MM.1S (cell line): Measurements from ENCODE around the gene GNL2.

Source experiments
- DNase-seq: peaks from one replicate; pipeline ENCODE4 v3.0.0-alpha.2; 2015
- H2AFZ ChIP-seq: fragments of 300-600 bp; sonication (generic); 2 replicates; pipeline ENCODE4 v1.6.0; 2016; ENCODE audit warnings: antibody characterized with exemption, low read length
- H3F3A ChIP-seq: fragments of 300-600 bp; sonication (generic); 2 replicates; pipeline ENCODE4 v1.6.1; 2016; ENCODE audit warnings: mild to moderate bottlenecking, antibody characterized with exemption, low read length, moderate library complexity, mixed read lengths; ENCODE audit not compliant: insufficient read depth
- H3K27ac ChIP-seq: fragments of 300-600 bp; sonication (generic); 2 replicates; pipeline ENCODE4 v1.5.1; 2016; ENCODE audit warnings: mild to moderate bottlenecking, low read length
- H3K27me3 ChIP-seq: fragments of 300-600 bp; sonication (generic); replicated peaks from 2 replicates; pipeline ENCODE4 v1.6.0; 2016; ENCODE audit warnings: low read length; ENCODE audit not compliant: insufficient read depth
- H3K36me3 ChIP-seq: fragments of 300-600 bp; sonication (generic); replicated peaks from 2 replicates; pipeline ENCODE4 v1.6.1; 2016; ENCODE audit warnings: mild to moderate bottlenecking, low read length, mixed read lengths; ENCODE audit not compliant: insufficient read depth
- H3K4me1 ChIP-seq: fragments of 300-600 bp; sonication (generic); 2 replicates; pipeline ENCODE4 v1.6.1; 2016; ENCODE audit warnings: low read length, mixed read lengths
- H3K4me2 ChIP-seq: fragments of 300-600 bp; sonication (generic); 2 replicates; pipeline ENCODE4 v1.6.0; 2016; ENCODE audit warnings: low read depth, low read length
- H3K4me3 ChIP-seq: fragments of 300-600 bp; sonication (generic); 2 replicates; pipeline ENCODE4 v1.5.1; 2016; ENCODE audit warnings: low read length, mixed read lengths
- H3K79me2 ChIP-seq: fragments of 300-600 bp; sonication (generic); 2 replicates; pipeline ENCODE4 v1.6.1; 2016; ENCODE audit warnings: mixed run types, low read length, mixed read lengths
- H3K9ac ChIP-seq: fragments of 300-600 bp; sonication (generic); 2 replicates; pipeline ENCODE4 v1.6.1; 2016; ENCODE audit warnings: low read length, mixed read lengths
- H3K9me2 ChIP-seq: fragments of 300-600 bp; sonication (generic); replicated peaks from 2 replicates; pipeline ENCODE4 v1.6.1; 2016; ENCODE audit warnings: mild to moderate bottlenecking, low read length, mixed read lengths; ENCODE audit not compliant: insufficient read depth
- H3K9me3 ChIP-seq: fragments of 300-600 bp; sonication (generic); replicated peaks from 2 replicates; pipeline ENCODE4 v1.6.1; 2016; ENCODE audit warnings: mild to moderate bottlenecking, low read length, mixed read lengths; ENCODE audit not compliant: insufficient read depth
- H4K20me1 ChIP-seq: fragments of 300-600 bp; sonication (generic); 2 replicates; pipeline ENCODE4 v1.6.1; 2016; ENCODE audit warnings: mild to moderate bottlenecking, low read length, moderate library complexity, mixed read lengths; ENCODE audit not compliant: insufficient read depth
- EZH2 ChIP-seq: fragments of 300-600 bp; sonication (generic); optimal IDR thresholded peaks from 2 replicates; pipeline ENCODE3; 2017; ENCODE audit warnings: low read depth, mild to moderate bottlenecking, antibody characterized with exemption, low read length, mixed read lengths
- EZH2phosphoT487 ChIP-seq: fragments of 300-600 bp; sonication (generic); IDR thresholded peaks from 2 replicates; pipeline ENCODE4 v1.6.1; 2018; ENCODE audit warnings: antibody characterized with exemption, low read length
- TF ChIP-seq, protein P1 (sequence below): fragments of 300-600 bp; sonication (generic); IDR thresholded peaks from 2 replicates; pipeline ENCODE4 v1.5.1; 2016; ENCODE audit warnings: antibody characterized with exemption, low read length, mixed read lengths

The GNL2 gene

DNA sequence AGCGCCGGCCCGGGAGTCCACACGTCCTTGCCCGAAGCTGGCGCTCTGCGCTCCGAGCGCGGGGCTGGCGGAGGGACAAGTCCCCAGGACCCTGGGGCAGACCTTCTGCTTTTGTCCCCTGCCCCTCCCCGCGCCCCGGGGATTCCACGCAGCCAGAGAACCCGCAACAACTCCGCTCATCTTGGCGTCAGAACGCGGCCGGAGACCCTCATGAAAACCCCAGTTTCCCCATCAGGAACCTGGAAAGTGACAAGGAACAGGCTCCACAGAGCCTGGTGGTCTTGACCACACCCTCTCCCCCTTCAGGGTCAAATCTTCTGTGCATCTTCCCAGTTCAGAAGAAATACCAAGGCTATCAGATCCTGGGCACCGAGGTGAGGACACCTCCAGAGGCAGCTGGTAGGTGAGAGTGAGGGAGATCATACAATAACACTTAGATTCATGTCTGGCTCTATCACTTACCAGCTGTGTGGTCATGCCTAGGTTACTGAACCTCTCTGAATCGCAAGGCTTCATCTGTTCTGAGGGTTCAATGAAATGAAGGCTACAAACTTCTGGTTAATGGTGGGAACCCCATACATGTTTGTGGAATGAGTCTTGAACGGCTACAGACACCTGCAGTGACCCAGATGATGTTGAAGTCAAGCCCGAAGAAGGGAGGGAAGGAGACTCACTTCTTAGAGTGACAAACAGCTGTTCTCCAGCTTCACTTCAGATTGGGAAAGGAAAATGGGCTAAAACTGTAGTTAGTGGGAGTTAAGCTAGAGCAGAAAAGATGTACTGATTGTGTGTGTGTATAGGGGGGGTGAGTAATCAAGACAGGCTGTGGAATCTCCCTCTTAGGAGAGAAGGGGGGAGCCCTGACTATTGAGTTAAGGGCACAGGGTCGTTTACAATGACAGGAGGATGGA lies 39.5 kb upstream of the GNL2 start:
- no peaks in the 10 kb centered on the region for H3K9me3 ChIP-seq
- H3K4me2 ChIP-seq = no peak overlapping the region
- H3K4me3 ChIP-seq = no peak overlapping the region
- H3K9me2 ChIP-seq = no peaks in the 10 kb centered on the region
- no peaks in the 10 kb centered on the region for H3F3A ChIP-seq
- H3K79me2 ChIP-seq = no peaks in the 10 kb centered on the region
- no peak for DNase-seq
- H3K27me3 ChIP-seq = peaks cover 61% of the 10 kb centered on the region
- H3K36me3 ChIP-seq = no peaks in the 10 kb centered on the region
- TF ChIP-seq EZH2phosphoT487 (no peak), EZH2 (no peak)
- TF ChIP-seq, protein P1, sequence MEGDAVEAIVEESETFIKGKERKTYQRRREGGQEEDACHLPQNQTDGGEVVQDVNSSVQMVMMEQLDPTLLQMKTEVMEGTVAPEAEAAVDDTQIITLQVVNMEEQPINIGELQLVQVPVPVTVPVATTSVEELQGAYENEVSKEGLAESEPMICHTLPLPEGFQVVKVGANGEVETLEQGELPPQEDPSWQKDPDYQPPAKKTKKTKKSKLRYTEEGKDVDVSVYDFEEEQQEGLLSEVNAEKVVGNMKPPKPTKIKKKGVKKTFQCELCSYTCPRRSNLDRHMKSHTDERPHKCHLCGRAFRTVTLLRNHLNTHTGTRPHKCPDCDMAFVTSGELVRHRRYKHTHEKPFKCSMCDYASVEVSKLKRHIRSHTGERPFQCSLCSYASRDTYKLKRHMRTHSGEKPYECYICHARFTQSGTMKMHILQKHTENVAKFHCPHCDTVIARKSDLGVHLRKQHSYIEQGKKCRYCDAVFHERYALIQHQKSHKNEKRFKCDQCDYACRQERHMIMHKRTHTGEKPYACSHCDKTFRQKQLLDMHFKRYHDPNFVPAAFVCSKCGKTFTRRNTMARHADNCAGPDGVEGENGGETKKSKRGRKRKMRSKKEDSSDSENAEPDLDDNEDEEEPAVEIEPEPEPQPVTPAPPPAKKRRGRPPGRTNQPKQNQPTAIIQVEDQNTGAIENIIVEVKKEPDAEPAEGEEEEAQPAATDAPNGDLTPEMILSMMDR = no peak
- no peak overlapping the region for H3K9ac ChIP-seq
- H4K20me1 ChIP-seq = no peaks in the 10 kb centered on the region
- H2AFZ ChIP-seq = no peak overlapping the region
- peaks cover 5% of the 10 kb centered on the region; the same call in 1 of the 2 replicates for H3K4me1 ChIP-seq
- no peak overlapping the region for H3K27ac ChIP-seq

- peaks cover 67% of the 10 kb centered on the region for H3K27me3 ChIP-seq
- no peaks in the 10 kb centered on the region for H3K36me3 ChIP-seq
- H4K20me1 ChIP-seq = no peaks in the 10 kb centered on the region
- no peak within 1 kb of the TSS for H3K27ac ChIP-seq
- H3K79me2 ChIP-seq = no peaks in the 10 kb centered on the region
- no peak for DNase-seq
- no peak within 1 kb of the TSS for H3K9ac ChIP-seq
- H3F3A ChIP-seq = no peaks in the 10 kb centered on the region
- no peak within 1 kb of the TSS for H3K4me3 ChIP-seq
- H3K9me3 ChIP-seq = no peaks in the 10 kb centered on the region
- H3K9me2 ChIP-seq = no peaks in the 10 kb centered on the region
- H2AFZ ChIP-seq = no peak within 1 kb of the TSS
- H3K4me2 ChIP-seq = no peak within 1 kb of the TSS
- TF ChIP-seq EZH2 (no peak), EZH2phosphoT487 (no peak)
- TF ChIP-seq, protein P1 = no peak
- H3K4me1 ChIP-seq = peaks cover 10% of the 10 kb centered on the region; the same call in 1 of the 2 replicates
Observed at GRCh38 chr1:37634244-37634991, 38.7 kb upstream of the GNL2 start, which contains the start of gene RSPO1. Gene RSPO1, minus strand, starts transcription at chr1:37634892. Its CDS starts 5,231 bp downstream, at chr1:37629661.

- TF ChIP-seq EZH2 (no peak), EZH2phosphoT487 (no peak)
- TF ChIP-seq, protein P1 = no peak
- DNase-seq = no peak
- Histone ChIP-seq H3K79me2 (no peaks in the 10 kb centered on the region), H3K27ac (no peak overlapping the region), H3K9me3 (no peaks in the 10 kb centered on the region), H3K4me3 (no peak overlapping the region), H4K20me1 (no peaks in the 10 kb centered on the region), H3K9me2 (no peaks in the 10 kb centered on the region), H3K4me1 (peaks cover 10% of the 10 kb centered on the region; the same call in 1 of the 2 replicates), H3F3A (no peaks in the 10 kb centered on the region), H3K36me3 (no peaks in the 10 kb centered on the region), H3K27me3 (peaks cover 69% of the 10 kb centered on the region), H3K4me2 (no peak overlapping the region), H3K9ac (no peak overlapping the region), H2AFZ (no peak overlapping the region)
Observed at GRCh38 chr1:37633938-37634243, 38.2 kb upstream of the GNL2 start.
